ENCODE results near the gene NFXL1.

DNA sequence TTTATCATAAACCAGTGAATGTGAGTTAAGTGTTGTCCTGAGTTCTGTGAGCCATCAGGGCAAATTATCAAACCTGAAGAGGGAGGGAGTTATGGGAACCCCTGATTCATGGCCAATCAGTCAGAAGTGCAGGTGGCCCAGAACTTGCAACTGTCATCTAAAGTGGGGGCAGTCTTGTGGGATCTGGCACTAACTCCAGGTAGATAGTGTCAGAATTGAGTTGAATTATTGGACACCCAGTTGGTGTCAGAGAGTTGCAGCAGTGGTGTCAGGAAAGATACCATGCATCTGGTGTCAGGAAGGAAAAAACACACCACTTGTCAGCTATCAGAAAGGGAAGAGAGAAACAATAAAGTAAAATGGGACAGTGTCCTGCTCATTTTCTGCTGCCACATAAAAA, 84.9 kb downstream of the NFXL1 start:
- TF ChIP-seq RFX5 (IDR thresholded peaks at IDR 0.05; ENCODE audit: low read depth, low read length): no peak
- TF ChIP-seq POLR2A (IDR thresholded peaks at IDR 0.05; ENCODE audit: low read depth, low read length): no peak
- no peak for TF ChIP-seq MAFK (IDR thresholded peaks at IDR 0.05; ENCODE audit: low read depth, low read length)
- TF ChIP-seq, protein P1, sequence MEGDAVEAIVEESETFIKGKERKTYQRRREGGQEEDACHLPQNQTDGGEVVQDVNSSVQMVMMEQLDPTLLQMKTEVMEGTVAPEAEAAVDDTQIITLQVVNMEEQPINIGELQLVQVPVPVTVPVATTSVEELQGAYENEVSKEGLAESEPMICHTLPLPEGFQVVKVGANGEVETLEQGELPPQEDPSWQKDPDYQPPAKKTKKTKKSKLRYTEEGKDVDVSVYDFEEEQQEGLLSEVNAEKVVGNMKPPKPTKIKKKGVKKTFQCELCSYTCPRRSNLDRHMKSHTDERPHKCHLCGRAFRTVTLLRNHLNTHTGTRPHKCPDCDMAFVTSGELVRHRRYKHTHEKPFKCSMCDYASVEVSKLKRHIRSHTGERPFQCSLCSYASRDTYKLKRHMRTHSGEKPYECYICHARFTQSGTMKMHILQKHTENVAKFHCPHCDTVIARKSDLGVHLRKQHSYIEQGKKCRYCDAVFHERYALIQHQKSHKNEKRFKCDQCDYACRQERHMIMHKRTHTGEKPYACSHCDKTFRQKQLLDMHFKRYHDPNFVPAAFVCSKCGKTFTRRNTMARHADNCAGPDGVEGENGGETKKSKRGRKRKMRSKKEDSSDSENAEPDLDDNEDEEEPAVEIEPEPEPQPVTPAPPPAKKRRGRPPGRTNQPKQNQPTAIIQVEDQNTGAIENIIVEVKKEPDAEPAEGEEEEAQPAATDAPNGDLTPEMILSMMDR (conservative IDR thresholded peaks at IDR 0.05; ENCODE audit: low read depth, low read length): no peak
- no peak for TF ChIP-seq NFE2L2 (IDR thresholded peaks at IDR 0.05; ENCODE audit: low read depth, low read length)
- TF ChIP-seq, protein P2, sequence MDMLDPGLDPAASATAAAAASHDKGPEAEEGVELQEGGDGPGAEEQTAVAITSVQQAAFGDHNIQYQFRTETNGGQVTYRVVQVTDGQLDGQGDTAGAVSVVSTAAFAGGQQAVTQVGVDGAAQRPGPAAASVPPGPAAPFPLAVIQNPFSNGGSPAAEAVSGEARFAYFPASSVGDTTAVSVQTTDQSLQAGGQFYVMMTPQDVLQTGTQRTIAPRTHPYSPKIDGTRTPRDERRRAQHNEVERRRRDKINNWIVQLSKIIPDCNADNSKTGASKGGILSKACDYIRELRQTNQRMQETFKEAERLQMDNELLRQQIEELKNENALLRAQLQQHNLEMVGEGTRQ (IDR thresholded peaks at IDR 0.05; ENCODE audit: low read depth, low read length): no peak
- TF ChIP-seq RAD21 (IDR thresholded peaks at IDR 0.05; ENCODE audit: low read length): no peak
- TF ChIP-seq, protein P3, sequence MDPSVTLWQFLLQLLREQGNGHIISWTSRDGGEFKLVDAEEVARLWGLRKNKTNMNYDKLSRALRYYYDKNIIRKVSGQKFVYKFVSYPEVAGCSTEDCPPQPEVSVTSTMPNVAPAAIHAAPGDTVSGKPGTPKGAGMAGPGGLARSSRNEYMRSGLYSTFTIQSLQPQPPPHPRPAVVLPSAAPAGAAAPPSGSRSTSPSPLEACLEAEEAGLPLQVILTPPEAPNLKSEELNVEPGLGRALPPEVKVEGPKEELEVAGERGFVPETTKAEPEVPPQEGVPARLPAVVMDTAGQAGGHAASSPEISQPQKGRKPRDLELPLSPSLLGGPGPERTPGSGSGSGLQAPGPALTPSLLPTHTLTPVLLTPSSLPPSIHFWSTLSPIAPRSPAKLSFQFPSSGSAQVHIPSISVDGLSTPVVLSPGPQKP (IDR thresholded peaks at IDR 0.05; ENCODE audit: borderline replicate concordance, low read depth, low read length): no peak
- TF ChIP-seq RCOR1 (IDR thresholded peaks at IDR 0.05; ENCODE audit: insufficient replicate concordance, low read length): no peak
